Dedifferentiated amniotic fluid mesenchymal stem cell (primary cell): ENCODE data around the gene MYO5B.

Experiments used
- DNase-seq: peaks from one replicate; pipeline ENCODE4 v3.0.0-alpha.2; 2016; ENCODE audit errors: extremely low spot score

MYO5B gene

DNA sequence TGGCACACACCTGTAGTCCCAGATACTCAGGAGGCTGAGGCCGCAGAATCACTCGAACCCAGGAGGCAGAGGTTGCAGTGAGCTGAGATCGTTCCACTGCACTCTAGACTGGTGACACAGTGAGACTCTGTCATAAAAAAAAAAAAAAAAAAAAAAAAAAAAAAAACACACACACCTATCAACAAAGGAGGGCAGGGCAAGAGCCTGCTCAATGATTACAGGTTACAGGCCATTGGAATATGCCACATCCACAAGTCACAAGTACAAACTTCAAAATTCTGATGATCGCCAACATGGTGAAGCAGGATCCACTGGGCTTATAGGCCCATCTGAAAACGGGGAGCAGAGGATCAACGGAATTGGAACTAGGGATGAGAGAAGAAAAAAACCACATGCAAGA is 6.3 kb downstream of the MYO5B start:
- peak; percentile 8 for DNase-seq

- peak; percentile 2 for DNase-seq
Observed at GRCh38 chr18:50187659-50188058, 7.3 kb downstream of the MYO5B start.

- peak; percentile 8 for DNase-seq
Observed at GRCh38 chr18:50186385-50186784, 8.6 kb downstream of the MYO5B start.

DNA sequence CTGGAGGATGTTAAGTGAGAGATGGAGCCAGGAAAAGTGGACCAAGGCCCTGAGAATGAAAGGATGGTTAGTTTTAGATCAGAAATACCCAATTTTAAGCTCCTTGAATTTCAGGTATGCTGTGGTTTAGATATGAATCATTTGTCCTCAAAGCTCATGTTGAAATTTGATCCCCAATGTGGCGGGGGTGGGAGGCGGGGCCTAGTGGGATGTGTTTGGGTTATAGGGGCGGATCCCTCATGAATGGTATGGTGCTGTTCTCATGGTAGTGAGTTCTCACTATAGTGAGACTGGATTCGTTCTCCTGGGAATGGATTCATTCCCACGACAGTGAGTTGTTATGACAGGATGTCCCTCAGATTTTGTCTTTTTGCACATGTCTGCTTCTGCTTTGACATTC is 11.4 kb downstream of the MYO5B start:
- peak; percentile 15 for DNase-seq

- no peak for DNase-seq
Observed at GRCh38 chr18:50182511-50182910, 12.4 kb downstream of the MYO5B start.

GRCh38 chr18:50181590-50181989 is 13.4 kb downstream of the MYO5B start:
- no peak for DNase-seq

DNA sequence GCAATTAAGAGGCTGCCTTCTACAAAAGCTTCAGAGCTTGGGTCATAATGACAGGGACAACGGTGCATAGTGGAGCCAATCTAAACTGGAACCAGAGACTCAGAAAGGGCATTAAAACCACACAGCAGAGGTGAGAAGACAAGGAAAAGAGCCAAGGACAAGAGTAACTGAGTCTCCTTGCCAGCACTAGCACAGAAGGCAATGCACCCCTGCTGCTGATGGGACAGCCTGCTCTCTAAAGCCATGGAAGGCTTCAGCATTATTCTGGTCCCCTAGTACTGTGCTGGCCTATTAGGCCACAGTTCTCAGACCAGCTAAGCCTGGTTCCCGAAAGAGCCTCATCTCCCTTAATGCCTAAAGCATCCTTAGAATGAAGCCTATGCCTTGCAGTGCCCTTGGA is 15.5 kb downstream of the MYO5B start:
- no peak for DNase-seq

DNA sequence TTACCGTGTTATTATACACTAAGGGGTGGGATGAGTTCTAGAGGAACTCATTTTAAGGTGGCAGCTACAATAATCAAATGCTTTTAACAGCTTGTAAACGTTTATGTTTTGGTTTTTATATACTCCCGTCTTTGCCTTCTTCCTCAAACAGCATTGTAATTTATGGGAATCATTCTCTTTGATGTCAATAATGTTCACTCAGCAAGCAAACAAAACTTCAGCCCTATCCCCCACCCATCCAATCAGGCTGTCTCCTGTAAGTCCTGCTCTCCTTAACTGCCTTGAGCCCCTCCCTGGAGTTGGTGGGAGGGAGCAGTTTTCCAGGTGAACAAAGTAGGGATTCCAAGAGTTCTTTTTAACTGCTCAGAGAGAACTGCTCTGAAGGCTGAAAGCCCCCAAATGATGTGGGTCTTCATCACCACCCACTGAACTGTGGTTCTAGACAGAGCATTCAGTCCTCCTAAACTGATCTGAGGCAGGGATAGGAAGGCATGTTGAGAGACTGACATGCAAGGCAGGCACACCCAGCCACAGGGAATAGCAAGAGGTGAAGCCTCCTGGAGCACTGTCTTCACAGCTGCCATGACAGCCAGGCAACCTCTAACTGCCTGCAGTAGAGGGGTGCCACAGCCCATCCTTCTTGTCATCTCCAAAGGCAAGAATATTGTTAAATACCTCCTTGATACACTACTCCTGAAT is 17.5 kb downstream of the MYO5B start:
- DNase-seq = no peak

GRCh38 chr18:50172367-50172766 is 22.6 kb downstream of the MYO5B start:
- no peak for DNase-seq

- no peak for DNase-seq
Observed at GRCh38 chr18:50171406-50171805, 23.5 kb downstream of the MYO5B start.

- DNase-seq = no peak
Observed at GRCh38 chr18:50170004-50170403, 24.9 kb downstream of the MYO5B start.

DNA sequence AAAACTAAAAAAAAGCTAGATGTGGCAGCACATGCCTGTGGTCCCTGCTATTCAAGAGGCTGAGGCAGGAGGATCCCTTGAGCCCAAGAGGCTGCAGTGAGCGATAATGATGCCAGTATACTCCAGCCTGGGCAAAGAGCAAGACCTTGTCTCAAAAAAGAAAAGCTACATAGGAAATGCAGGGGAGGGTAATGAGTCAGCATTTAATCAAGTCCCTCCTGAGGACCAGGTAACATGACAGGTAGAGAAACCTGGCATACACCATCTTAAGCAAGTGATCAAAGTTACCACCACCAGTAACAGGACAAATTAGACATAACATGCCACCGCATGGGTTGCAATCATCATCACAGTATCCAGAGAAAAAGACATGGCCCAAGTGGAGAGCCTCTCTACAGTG is 25.8 kb downstream of the MYO5B start:
- DNase-seq = no peak

- no peak for DNase-seq
Observed at GRCh38 chr18:50167966-50168365, 27.0 kb downstream of the MYO5B start.

DNA sequence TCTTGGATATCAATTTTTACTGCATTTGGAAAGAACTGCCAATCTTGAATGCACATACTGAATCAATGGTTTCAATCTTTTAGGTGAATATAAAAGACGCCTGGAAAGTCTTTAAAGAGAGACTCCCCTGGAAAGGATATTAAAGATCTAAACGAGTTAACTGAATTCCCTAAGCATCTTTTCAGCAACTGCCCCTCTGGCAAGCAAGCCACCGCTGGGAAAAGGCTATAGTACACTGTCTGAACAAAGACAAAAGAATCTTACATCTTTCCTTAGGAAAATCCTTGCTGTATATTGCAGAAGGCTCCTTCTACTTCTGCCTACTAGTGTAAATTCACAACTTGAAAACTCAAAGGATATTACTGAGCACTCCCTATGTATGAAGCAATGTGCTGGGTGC is 28.0 kb downstream of the MYO5B start:
- no peak for DNase-seq

GRCh38 chr18:50163505-50163904 is 31.4 kb downstream of the MYO5B start:
- DNase-seq = no peak

DNA sequence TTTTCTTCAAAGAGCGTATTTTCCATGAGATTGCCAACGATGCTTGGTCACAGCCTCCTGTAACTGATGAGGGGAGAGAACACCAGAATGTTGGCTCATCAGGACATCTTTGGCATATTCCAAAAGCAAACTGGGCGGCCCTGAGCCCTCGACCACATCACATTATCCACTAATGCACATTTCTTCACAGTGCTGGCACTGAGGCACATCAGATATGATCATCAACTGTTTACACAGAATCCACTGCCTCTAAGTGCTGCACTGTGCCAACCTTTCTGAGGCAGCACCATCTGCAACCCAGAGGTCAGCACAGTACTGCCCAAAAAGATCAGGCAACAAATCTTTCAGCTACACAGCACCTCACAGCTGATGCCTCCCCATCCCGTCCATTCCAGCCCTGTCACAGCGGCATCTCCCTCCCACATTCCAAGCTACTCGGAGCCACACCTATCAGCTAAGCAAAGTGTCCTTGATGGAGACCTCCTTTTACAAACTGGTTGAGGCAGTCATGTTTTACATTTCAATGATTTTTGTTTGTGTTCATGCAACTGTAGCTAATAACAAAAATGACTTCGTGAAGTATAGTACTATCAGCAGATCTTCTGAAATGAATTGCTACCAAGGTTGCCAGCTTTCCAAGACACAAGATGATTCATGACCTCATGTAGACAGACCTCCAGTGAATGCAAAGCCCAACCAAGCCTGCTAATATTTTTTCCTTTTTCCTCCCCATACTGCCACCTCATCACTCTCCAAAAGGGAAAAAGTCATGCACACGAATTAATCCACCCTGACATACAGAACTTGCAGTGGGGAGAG is 32.3 kb downstream of the MYO5B start:
- DNase-seq = peak; percentile 9

GRCh38 chr18:50161597-50162205 is 33.2 kb downstream of the MYO5B start:
- DNase-seq = no peak

- DNase-seq = peak; percentile 5
Observed at GRCh38 chr18:50159654-50160046, 35.3 kb downstream of the MYO5B start.

DNA sequence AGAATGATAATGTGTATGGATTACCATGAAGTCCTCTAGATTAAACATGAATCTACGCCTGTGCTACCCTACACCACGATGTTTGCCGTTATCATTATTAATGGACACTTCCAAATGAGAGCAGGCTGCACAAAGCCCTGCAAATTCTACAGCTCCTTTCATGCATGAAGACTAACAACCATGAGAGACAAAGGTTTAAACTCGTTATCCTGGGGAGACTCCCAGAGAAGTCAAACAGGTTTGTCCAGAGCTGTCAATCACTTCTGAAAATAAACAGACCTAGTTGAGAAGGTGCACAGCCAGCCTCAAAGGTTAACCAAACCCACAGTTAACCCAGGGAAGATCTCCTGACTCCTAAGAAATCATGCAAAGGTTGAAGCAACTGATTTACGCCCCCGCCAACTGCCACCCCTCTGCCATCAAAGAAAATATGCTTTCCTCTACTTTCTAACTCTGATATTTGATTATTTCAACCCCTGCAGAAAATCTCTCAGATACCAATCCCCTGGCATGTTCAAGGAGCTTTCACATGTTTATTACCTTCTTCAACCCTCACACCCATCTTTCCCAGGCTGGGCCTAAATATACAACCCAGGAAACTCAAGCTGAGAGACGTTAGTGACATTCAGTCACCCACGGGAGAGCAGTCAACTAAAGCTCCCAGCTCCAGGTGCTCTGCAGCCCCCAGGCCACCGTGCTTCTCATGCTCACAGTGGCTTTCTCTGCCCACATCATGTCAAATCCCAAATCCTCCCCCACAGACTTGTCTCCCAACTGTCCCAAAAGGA is 35.9 kb downstream of the MYO5B start:
- DNase-seq = no peak

- no peak for DNase-seq
Observed at GRCh38 chr18:50155406-50155805, 39.5 kb downstream of the MYO5B start.

DNA sequence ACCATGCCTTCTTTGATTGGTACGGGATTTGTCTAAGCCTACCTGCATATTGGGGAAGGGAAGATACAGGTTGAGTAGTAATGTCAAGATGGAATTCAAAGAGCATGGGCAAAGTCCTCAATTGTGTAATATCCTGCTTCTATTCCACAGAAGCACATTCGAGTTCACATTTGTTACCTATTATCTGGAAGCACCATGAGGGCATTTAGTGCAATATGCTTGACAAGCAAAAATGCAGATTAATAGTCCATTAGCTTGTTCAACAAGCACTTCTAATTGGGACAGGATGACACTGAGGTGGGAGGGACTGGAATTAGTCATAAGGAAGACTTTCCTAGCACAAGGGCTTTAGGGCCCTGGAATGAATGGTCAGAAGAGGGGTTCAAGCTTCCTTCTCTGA is 40.5 kb downstream of the MYO5B start:
- DNase-seq = no peak

DNA sequence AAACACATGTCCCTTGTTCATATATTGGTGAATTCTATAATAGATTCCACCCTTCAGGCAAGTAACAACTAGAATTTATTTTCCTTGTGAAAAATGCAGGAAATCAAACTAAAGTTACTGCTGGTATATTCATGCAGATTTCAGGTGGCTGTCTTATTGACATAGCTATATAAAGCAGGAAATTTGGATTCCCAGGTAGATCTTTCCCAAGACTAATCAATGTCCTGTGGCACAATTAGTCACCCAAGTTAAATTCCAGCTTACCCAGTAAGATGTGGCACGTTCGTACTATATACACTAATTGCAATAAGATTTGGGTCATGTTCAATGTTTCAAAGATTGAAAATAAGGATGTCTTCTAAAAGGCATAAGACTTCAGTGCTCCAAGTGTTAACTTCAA is 42.0 kb downstream of the MYO5B start:
- no peak for DNase-seq
